HepG2 (cell line): ENCODE data around the gene FLT3LG. TPM values are rescaled to one million over a fixed set of nuclear protein-coding genes. Genes with fewer than 3 reads are reported as not detected.

Source experiments
- AHR ChIP-seq: IDR thresholded peaks from 2 replicates; pipeline ENCODE4 v1.6.1; 2018; ENCODE audit warnings: missing genetic modification reagents, missing compliant biosample characterization
- CEBPB ChIP-seq: IDR thresholded peaks from 2 replicates; pipeline ENCODE4 v1.6.1; 2011; ENCODE audit warnings: low read depth, low read length, improper control_type of control experiment, borderline replicate concordance
- GZF1 ChIP-seq: sonication (generic); formaldehyde crosslinking; IDR thresholded peaks from 2 replicates; pipeline ENCODE4 v1.5.1; 2020; ENCODE audit warnings: mild to moderate bottlenecking, missing genetic modification reagents
- HOXD1 ChIP-seq: sonication (generic); formaldehyde crosslinking; IDR thresholded peaks from 2 replicates; pipeline ENCODE4 v1.5.0; 2020; ENCODE audit warnings: missing genetic modification reagents
- KDM6A ChIP-seq: IDR thresholded peaks from 2 replicates; pipeline ENCODE4 v1.6.1; 2016; ENCODE audit warnings: low read depth
- NONO ChIP-seq, 2 experiments: fragments of 450-650 bp in 1 of 2; sonication (generic) in 1 of 2; formaldehyde crosslinking in 1 of 2; IDR thresholded peaks in 1 of 2; conservative IDR thresholded peaks in 1 of 2; 2 replicates each; pipeline versions ENCODE4 v1.6.1 to v1.8.0; 2017 to 2022; ENCODE audit warnings: mild to moderate bottlenecking in 1 of 2, missing genetic modification reagents in 1 of 2, moderate library complexity in 1 of 2
- PAF1 ChIP-seq: IDR thresholded peaks from 2 replicates; pipeline ENCODE4 v1.6.1; 2016; ENCODE audit warnings: missing genetic modification reagents, missing compliant biosample characterization
- POLR2A ChIP-seq, 2 experiments: IDR thresholded peaks; 2 replicates each; pipeline ENCODE4 v1.6.1; 2011; ENCODE audit warnings: low read depth in 2 of 2, low read length in 2 of 2, mild to moderate bottlenecking in 1 of 2, moderate library complexity in 1 of 2; ENCODE audit not compliant: insufficient read depth in 1 of 2
- RBFOX2 ChIP-seq: fragments of 200-400 bp; formaldehyde crosslinking; IDR thresholded peaks from 2 replicates; pipeline ENCODE4 v1.6.1; 2017; ENCODE audit warnings: low read depth, mild to moderate bottlenecking, low read length
- RBM22 ChIP-seq: fragments of 200-400 bp; formaldehyde crosslinking; optimal IDR thresholded peaks from 2 replicates; pipeline ENCODE3; 2017; ENCODE audit warnings: mild to moderate bottlenecking, low read length, moderate library complexity
- REXO4 ChIP-seq: sonication (generic); formaldehyde crosslinking; IDR thresholded peaks from 2 replicates; pipeline ENCODE4 v1.8.0; 2022; ENCODE audit warnings: missing genetic modification reagents, mild to moderate bottlenecking, borderline replicate concordance
- SIN3B ChIP-seq: fragments of 150-350 bp; IDR thresholded peaks from 2 replicates; pipeline ENCODE4 v1.6.1; 2014; ENCODE audit warnings: low read length
- STAG1 ChIP-seq: sonication (generic); formaldehyde crosslinking; IDR thresholded peaks from 2 replicates; pipeline ENCODE4 v1.4.0; 2020; ENCODE audit warnings: missing genetic modification reagents
- ZBTB3 ChIP-seq: sonication (generic); formaldehyde crosslinking; IDR thresholded peaks from 2 replicates; pipeline ENCODE4 v1.4.0; 2020; ENCODE audit warnings: low read depth, mild to moderate bottlenecking, moderate library complexity, missing genetic modification reagents, borderline replicate concordance
- ZNF101 ChIP-seq: sonication (generic); formaldehyde crosslinking; IDR thresholded peaks from 2 replicates; pipeline ENCODE4 v1.4.0; 2020; ENCODE audit warnings: mild to moderate bottlenecking, low read depth, missing genetic modification reagents, borderline replicate concordance
- ZNF121 ChIP-seq: sonication (generic); formaldehyde crosslinking; IDR thresholded peaks from 2 replicates; pipeline ENCODE4 v1.5.0; 2020; ENCODE audit warnings: mild to moderate bottlenecking, missing genetic modification reagents
- ZNF382 ChIP-seq: sonication (generic); formaldehyde crosslinking; IDR thresholded peaks from 2 replicates; pipeline ENCODE4 v1.5.0; 2020; ENCODE audit warnings: missing genetic modification reagents, mild to moderate bottlenecking, borderline replicate concordance
- ZNF430 ChIP-seq: sonication (generic); formaldehyde crosslinking; IDR thresholded peaks from 2 replicates; pipeline ENCODE4 v1.9.0; 2021; ENCODE audit warnings: mild to moderate bottlenecking, missing genetic modification reagents
- ZNF451 ChIP-seq: sonication (generic); formaldehyde crosslinking; IDR thresholded peaks from 2 replicates; pipeline ENCODE4 v1.5.0; 2020; ENCODE audit warnings: mild to moderate bottlenecking, missing genetic modification reagents
- ZNF530 ChIP-seq: sonication (generic); formaldehyde crosslinking; IDR thresholded peaks from 2 replicates; pipeline ENCODE4 v1.5.0; 2020; ENCODE audit warnings: low read depth, mild to moderate bottlenecking, missing genetic modification reagents
- ZNF563 ChIP-seq: sonication (generic); formaldehyde crosslinking; IDR thresholded peaks from 2 replicates; pipeline ENCODE4 v1.8.0; 2022; ENCODE audit warnings: mild to moderate bottlenecking, moderate library complexity, missing genetic modification reagents
- ZNF781 ChIP-seq: sonication (generic); formaldehyde crosslinking; IDR thresholded peaks from 2 replicates; pipeline ENCODE4 v1.5.1; 2020; ENCODE audit warnings: borderline replicate concordance, mild to moderate bottlenecking, missing genetic modification reagents; ENCODE audit errors: not compliant biosample characterization
- ZNF788 ChIP-seq: sonication (generic); formaldehyde crosslinking; IDR thresholded peaks from 2 replicates; pipeline ENCODE4 v1.5.0; 2020; ENCODE audit warnings: mild to moderate bottlenecking, missing genetic modification reagents, borderline replicate concordance
- ZNF883 ChIP-seq: sonication (generic); formaldehyde crosslinking; IDR thresholded peaks from 2 replicates; pipeline ENCODE4 v1.5.1; 2020; ENCODE audit warnings: mild to moderate bottlenecking, missing genetic modification reagents; ENCODE audit errors: not compliant biosample characterization
- polyA plus RNA-seq, 8 experiments: library from polyadenylated mRNA; depleted of rRNA in 3 of 8; stranded (reverse) in 7 of 8; unstranded in 1 of 8; fragments of >200 nt; fragmentation: Illumina TruSeq in 4 of 8; extraction: Trizol in 4 of 8; gene quantifications; 2 replicates each; pipeline versions ENCODE4 v1.2.1 to v1.2.3, GENCODE V29; 2011 to 2016; ENCODE audit warnings: low read depth in 4 of 8, missing spikeins in 1 of 8, mixed read lengths in 1 of 8; ENCODE audit not compliant: insufficient read depth in 1 of 8
- total RNA-seq, 5 experiments: library from RNA; depleted of rRNA; stranded (reverse); fragments of >200 nt; fragmentation: Illumina TruSeq; extraction: Trizol; gene quantifications; 2 replicates each; pipeline ENCODE4 v1.2.3, GENCODE V29; 2016; ENCODE audit warnings: low read depth in 1 of 5
- TF ChIP-seq, protein P1 (sequence below), 2 experiments: sonication (generic) in 1 of 2; formaldehyde crosslinking in 1 of 2; IDR thresholded peaks; 2 replicates each; pipeline versions ENCODE4 v1.5.1 to v1.6.1; 2011 to 2020; ENCODE audit warnings: borderline replicate concordance in 1 of 2, low read depth in 1 of 2, low read length in 1 of 2, mild to moderate bottlenecking in 1 of 2, missing genetic modification reagents in 1 of 2, moderate library complexity in 1 of 2
- TF ChIP-seq, protein P2 (sequence below): sonication (generic); formaldehyde crosslinking; IDR thresholded peaks from 2 replicates; pipeline ENCODE4 v1.5.0; 2020; ENCODE audit warnings: missing genetic modification reagents
- TF ChIP-seq, protein P3 (sequence below): sonication (generic); formaldehyde crosslinking; IDR thresholded peaks from 2 replicates; pipeline ENCODE4 v1.5.1; 2020; ENCODE audit warnings: mild to moderate bottlenecking, missing genetic modification reagents, moderate library complexity

The FLT3LG gene
- total and polyA plus RNA-seq, 2 of the 13 experiments (the other 11 are each of a cell fraction or from before 2014, with no cell fraction given) = 1.5 to 2.6 TPM

DNA sequence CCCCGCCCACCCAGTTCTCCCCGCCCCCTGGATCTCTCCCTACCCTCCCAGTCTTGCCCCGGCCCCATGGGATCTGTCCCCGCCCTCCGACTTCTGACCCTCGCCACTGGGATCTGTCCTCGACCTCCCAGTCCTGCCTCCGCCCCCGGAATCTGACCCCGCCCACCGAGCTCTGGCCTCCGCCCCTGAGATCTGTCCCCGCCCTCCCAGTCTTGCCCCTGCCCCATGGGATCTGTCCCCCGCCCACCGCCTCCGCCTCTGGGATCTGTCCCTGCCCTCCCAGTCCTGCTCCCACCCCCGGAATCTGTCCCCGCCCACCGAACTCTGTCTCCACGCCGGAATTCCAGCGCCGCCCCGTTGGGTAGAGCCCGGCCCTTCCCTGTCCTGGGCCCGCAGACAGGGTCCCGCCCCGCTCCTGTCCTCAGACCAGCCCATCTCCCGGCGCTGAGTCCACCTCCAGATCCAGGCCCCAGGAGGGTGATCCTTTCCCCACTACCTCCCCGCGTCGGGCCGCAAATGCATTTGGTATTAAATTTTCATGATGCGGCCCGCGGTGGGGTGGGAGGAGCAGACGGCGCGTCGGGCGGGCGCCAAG, 31.1 kb upstream of the FLT3LG start (continued):
- TF ChIP-seq, protein P1, sequence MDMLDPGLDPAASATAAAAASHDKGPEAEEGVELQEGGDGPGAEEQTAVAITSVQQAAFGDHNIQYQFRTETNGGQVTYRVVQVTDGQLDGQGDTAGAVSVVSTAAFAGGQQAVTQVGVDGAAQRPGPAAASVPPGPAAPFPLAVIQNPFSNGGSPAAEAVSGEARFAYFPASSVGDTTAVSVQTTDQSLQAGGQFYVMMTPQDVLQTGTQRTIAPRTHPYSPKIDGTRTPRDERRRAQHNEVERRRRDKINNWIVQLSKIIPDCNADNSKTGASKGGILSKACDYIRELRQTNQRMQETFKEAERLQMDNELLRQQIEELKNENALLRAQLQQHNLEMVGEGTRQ (IDR thresholded peaks at IDR 0.05; ENCODE audit: low read depth, low read length) = no peak
- TF ChIP-seq, protein P1 (CRISPR knock-in tag; IDR thresholded peaks at IDR 0.05; ENCODE audit: borderline replicate concordance) = no peak
- TF ChIP-seq ZNF121 (no peak), POLR2A (IDR thresholded peaks at IDR 0.05; ENCODE audit: insufficient read depth in 1 of 2, low read depth in 2 of 2, low read length in 2 of 2) (peak in 1 of 2 experiments; percentile 56; a peak in 2 of 4 replicates), ZNF788 (CRISPR knock-in tag) (no peak), REXO4 (no peak), RBFOX2 (no peak; the same call in 1 of the 2 replicates), PAF1 (CRISPR knock-in tag) (no peak), ZNF430 (CRISPR knock-in tag) (peak; percentile 79; the same call in 1 of the 2 replicates), ZNF530 (CRISPR knock-in tag) (no peak), HOXD1 (CRISPR knock-in tag) (no peak), ZNF101 (CRISPR knock-in tag) (no peak), ZBTB3 (CRISPR knock-in tag) (0 out of 2 replicates have a peak, but pooled peaks have one; percentile 42), RBM22 (no peak), ZNF781 (CRISPR knock-in tag) (no peak), AHR (no peak), ZNF451 (CRISPR knock-in tag) (no peak), NONO (IDR thresholded peaks at IDR 0.05) (no peak), NONO (CRISPR knock-in tag; conservative IDR thresholded peaks at IDR 0.05) (no peak), GZF1 (CRISPR knock-in tag) (no peak), STAG1 (CRISPR knock-in tag) (no peak), CEBPB (no peak), KDM6A (CRISPR knock-in tag) (no peak), SIN3B (no peak), ZNF563 (CRISPR knock-in tag) (peak; percentile 78), ZNF883 (CRISPR knock-in tag) (no peak), ZNF382 (no peak)
- TF ChIP-seq, protein P2, sequence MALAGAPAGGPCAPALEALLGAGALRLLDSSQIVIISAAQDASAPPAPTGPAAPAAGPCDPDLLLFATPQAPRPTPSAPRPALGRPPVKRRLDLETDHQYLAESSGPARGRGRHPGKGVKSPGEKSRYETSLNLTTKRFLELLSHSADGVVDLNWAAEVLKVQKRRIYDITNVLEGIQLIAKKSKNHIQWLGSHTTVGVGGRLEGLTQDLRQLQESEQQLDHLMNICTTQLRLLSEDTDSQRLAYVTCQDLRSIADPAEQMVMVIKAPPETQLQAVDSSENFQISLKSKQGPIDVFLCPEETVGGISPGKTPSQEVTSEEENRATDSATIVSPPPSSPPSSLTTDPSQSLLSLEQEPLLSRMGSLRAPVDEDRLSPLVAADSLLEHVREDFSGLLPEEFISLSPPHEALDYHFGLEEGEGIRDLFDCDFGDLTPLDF (CRISPR knock-in tag) = no peak
- TF ChIP-seq, protein P3, sequence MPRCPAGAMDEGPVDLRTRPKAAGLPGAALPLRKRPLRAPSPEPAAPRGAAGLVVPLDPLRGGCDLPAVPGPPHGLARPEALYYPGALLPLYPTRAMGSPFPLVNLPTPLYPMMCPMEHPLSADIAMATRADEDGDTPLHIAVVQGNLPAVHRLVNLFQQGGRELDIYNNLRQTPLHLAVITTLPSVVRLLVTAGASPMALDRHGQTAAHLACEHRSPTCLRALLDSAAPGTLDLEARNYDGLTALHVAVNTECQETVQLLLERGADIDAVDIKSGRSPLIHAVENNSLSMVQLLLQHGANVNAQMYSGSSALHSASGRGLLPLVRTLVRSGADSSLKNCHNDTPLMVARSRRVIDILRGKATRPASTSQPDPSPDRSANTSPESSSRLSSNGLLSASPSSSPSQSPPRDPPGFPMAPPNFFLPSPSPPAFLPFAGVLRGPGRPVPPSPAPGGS (CRISPR knock-in tag) = no peak
